Activated naive CD8-positive, alpha-beta T cell (primary cell): Measurements from ENCODE around the gene ZNF541.

Experiments used
- H3K27ac Mint-ChIP-seq: one replicate; pipeline ENCODE4 v1.8.0; 2021; ENCODE audit warnings: mixed read lengths
- H3K27me3 Mint-ChIP-seq: one replicate; pipeline ENCODE4 v1.8.0; 2021; ENCODE audit warnings: mixed read lengths
- H3K36me3 Mint-ChIP-seq: one replicate; pipeline ENCODE4 v1.8.0; 2021; ENCODE audit warnings: mixed read lengths
- H3K4me1 Mint-ChIP-seq: one replicate; pipeline ENCODE4 v1.8.0; 2021; ENCODE audit warnings: low read depth, mixed read lengths
- H3K4me3 Mint-ChIP-seq: one replicate; pipeline ENCODE4 v1.8.0; 2021; ENCODE audit warnings: mild to moderate bottlenecking, mixed read lengths
- H3K9me3 Mint-ChIP-seq: one replicate; pipeline ENCODE4 v1.8.0; 2021; ENCODE audit warnings: low read depth, mixed read lengths

ZNF541 gene

DNA sequence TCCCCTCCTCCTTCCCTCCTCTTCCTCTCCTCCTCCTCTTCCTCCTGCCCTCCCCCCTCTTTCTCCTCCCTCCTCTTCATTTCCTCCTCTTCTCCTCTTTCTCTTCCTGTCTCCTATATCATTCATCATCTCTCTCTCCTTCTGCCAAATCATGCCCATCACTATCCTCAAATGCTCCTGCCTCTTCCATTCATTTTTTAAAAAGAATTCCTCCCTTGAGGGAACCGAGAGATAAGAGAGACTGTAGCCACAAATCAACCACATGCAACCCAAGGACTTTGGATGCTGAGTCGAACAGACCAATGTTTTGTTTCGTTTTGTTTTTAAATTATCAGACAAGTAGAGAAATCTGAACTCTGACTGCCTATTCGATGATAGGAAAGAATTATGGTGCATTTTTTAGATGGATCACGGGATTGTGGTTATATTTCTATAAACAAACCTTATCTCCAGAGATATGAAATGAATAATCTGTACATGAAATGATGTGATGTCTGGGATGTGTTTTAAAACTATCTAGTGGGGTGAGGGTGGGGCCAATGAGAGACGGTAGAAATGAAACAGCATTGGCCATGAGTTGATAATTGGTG lies 9.5 kb upstream of the ZNF541 start:
- Mint-ChIP-seq H3K27ac (peak overlapping the region; percentile 36), H3K27me3 (no peaks in the 10 kb centered on the region), H3K9me3 (no peaks in the 10 kb centered on the region), H3K36me3 (peaks cover 4% of the 10 kb centered on the region), H3K4me1 (peaks cover 37% of the 10 kb centered on the region), H3K4me3 (peak overlapping the region; percentile 45)

- Mint-ChIP-seq H3K36me3 (peaks cover 4% of the 10 kb centered on the region), H3K27me3 (no peaks in the 10 kb centered on the region), H3K27ac (no peak overlapping the region), H3K4me3 (peak overlapping the region; percentile 66), H3K4me1 (peaks cover 42% of the 10 kb centered on the region), H3K9me3 (no peaks in the 10 kb centered on the region)
Measured at GRCh38 chr19:47581605-47582319, 8.8 kb upstream of the ZNF541 start.

DNA sequence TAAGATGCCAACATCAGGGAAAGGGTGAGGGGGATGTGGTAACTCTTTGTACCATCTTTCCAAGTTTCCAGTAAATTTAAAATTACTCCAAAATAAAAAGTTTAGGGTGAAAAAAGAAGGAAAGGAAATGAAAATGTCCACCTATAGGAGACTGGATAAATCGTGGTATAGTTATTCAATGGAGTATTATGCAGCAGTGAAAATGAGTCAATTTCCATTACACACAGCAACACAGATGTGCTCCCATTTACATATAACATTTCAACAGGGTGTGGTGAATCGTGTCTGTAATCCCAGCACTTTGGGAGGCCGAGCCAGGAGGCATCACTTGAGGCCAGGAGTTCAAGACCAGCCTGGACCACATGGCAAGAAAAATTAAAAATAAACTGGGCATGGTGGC lies 7.4 kb upstream of the ZNF541 start:
- H3K27ac Mint-ChIP-seq = no peak overlapping the region
- H3K4me3 Mint-ChIP-seq = no peak overlapping the region
- H3K27me3 Mint-ChIP-seq = no peaks in the 10 kb centered on the region
- H3K4me1 Mint-ChIP-seq = peaks cover 50% of the 10 kb centered on the region
- no peaks in the 10 kb centered on the region for H3K9me3 Mint-ChIP-seq
- H3K36me3 Mint-ChIP-seq = no peaks in the 10 kb centered on the region

- no peaks in the 10 kb centered on the region for H3K36me3 Mint-ChIP-seq
- no peak overlapping the region for H3K27ac Mint-ChIP-seq
- H3K4me1 Mint-ChIP-seq = peaks cover 23% of the 10 kb centered on the region
Measured at GRCh38 chr19:47572635-47573034, 313 bp downstream of the ZNF541 start.

GRCh38 chr19:47569331-47569730 lies 3.6 kb downstream of the ZNF541 start:
- no peak overlapping the region for H3K4me3 Mint-ChIP-seq
- no peaks in the 10 kb centered on the region for H3K36me3 Mint-ChIP-seq
- no peaks in the 10 kb centered on the region for H3K27me3 Mint-ChIP-seq
- H3K9me3 Mint-ChIP-seq = no peaks in the 10 kb centered on the region
- H3K4me1 Mint-ChIP-seq = peaks cover 8% of the 10 kb centered on the region
- no peak overlapping the region for H3K27ac Mint-ChIP-seq

More at GRCh38 chr19:47572635-47573034, 313 bp downstream of the ZNF541 start:
- Mint-ChIP-seq H3K9me3 (no peaks in the 10 kb centered on the region), H3K4me3 (peak overlapping the region; percentile 48), H3K27me3 (no peaks in the 10 kb centered on the region)

GRCh38 chr19:47564081-47564480 lies 8.9 kb downstream of the ZNF541 start:
- H3K4me3 Mint-ChIP-seq = no peak overlapping the region
- H3K9me3 Mint-ChIP-seq = no peaks in the 10 kb centered on the region
- no peak overlapping the region for H3K27ac Mint-ChIP-seq
- no peaks in the 10 kb centered on the region for H3K4me1 Mint-ChIP-seq
- no peaks in the 10 kb centered on the region for H3K27me3 Mint-ChIP-seq
- no peaks in the 10 kb centered on the region for H3K36me3 Mint-ChIP-seq

GRCh38 chr19:47561440-47562057 lies 11.4 kb downstream of the ZNF541 start:
- Mint-ChIP-seq H3K4me3 (no peak overlapping the region), H3K36me3 (no peaks in the 10 kb centered on the region), H3K27me3 (no peaks in the 10 kb centered on the region), H3K9me3 (no peaks in the 10 kb centered on the region), H3K4me1 (no peaks in the 10 kb centered on the region), H3K27ac (no peak overlapping the region)

- no peaks in the 10 kb centered on the region for H3K4me1 Mint-ChIP-seq
- H3K36me3 Mint-ChIP-seq = no peaks in the 10 kb centered on the region
- no peaks in the 10 kb centered on the region for H3K27me3 Mint-ChIP-seq
- no peak overlapping the region for H3K27ac Mint-ChIP-seq
- H3K4me3 Mint-ChIP-seq = no peak overlapping the region
- no peaks in the 10 kb centered on the region for H3K9me3 Mint-ChIP-seq
Measured at GRCh38 chr19:47560999-47561398, 11.9 kb downstream of the ZNF541 start.

GRCh38 chr19:47550129-47550528 lies 22.8 kb downstream of the ZNF541 start:
- no peaks in the 10 kb centered on the region for H3K4me1 Mint-ChIP-seq
- no peak overlapping the region for H3K4me3 Mint-ChIP-seq
- H3K27ac Mint-ChIP-seq = no peak overlapping the region
- no peaks in the 10 kb centered on the region for H3K9me3 Mint-ChIP-seq
- H3K36me3 Mint-ChIP-seq = no peaks in the 10 kb centered on the region
- H3K27me3 Mint-ChIP-seq = peaks cover 2% of the 10 kb centered on the region

GRCh38 chr19:47549261-47549862 lies 23.6 kb downstream of the ZNF541 start:
- Mint-ChIP-seq H3K9me3 (no peaks in the 10 kb centered on the region), H3K4me3 (no peak overlapping the region), H3K4me1 (no peaks in the 10 kb centered on the region), H3K27me3 (peaks cover 2% of the 10 kb centered on the region), H3K36me3 (no peaks in the 10 kb centered on the region), H3K27ac (no peak overlapping the region)

DNA sequence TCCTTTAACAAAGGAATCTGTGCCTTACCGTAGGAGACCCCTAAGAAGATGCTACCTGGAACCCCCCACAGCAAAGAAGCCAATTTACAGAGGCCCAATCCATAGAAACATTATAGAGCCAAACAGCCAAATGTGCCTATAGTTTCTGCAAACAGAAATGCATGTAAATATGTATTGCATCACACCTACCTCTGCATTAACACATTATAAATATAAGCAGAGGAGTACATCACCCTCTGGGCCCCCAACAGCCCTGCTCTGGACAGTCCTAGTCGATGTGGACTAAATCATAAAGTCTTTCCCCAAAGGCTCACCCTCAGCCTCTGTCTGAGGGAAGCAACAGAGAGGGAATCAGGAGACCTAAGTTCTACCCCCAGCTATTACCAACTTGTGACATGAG lies 25.7 kb downstream of the ZNF541 start:
- Mint-ChIP-seq H3K36me3 (no peaks in the 10 kb centered on the region), H3K4me1 (peaks cover 2% of the 10 kb centered on the region), H3K9me3 (no peaks in the 10 kb centered on the region), H3K4me3 (no peak overlapping the region), H3K27me3 (peaks cover 4% of the 10 kb centered on the region), H3K27ac (no peak overlapping the region)

DNA sequence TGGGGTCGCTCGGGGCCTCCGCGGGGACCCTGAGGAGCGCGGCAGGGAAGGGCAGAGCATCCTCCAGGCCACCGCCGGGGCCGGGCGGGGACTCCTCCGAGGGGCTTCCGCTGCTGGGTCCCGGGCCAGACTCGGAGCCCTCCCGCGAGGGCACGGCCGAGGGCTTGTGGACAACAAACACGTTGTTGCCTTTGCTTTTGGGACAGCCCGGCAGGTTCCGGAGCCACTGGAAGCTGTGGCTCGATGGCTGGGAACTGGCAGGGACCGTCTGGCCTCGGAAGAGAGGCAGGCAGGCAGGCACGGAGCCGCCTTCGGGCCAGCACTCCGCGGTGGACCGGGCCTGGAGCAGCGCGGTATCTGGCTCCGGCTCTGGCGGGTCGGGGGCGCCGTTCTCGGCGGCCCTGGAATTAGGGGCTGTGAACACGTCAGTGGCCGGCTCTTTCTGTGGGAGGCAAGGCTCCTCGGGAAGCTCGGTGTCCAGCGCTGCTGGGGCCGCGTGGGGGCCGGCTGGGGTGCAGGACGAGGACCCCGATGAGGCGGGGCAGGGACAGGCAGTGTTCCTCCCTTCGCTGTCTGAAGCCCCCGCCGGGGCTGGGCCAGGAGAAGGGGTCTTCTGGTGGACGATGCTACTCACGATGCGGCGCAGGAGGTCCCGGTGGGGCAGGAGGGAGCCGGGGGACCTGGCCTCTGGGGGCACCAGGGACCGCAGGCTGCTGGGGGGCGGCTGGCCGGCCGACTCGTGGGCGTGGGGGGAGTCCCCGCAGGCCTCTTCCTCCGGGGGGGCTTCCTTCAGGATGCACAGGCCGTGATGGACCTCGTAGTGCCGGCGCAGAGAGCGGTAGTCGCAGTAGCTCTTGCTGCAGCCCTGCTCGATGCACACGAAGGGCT lies 27.6 kb downstream of the ZNF541 start:
- H3K4me1 Mint-ChIP-seq = peaks cover 15% of the 10 kb centered on the region
- no peaks in the 10 kb centered on the region for H3K36me3 Mint-ChIP-seq
- no peak overlapping the region for H3K4me3 Mint-ChIP-seq
- H3K27ac Mint-ChIP-seq = no peak overlapping the region
- peaks cover 4% of the 10 kb centered on the region for H3K27me3 Mint-ChIP-seq
- H3K9me3 Mint-ChIP-seq = no peaks in the 10 kb centered on the region

DNA sequence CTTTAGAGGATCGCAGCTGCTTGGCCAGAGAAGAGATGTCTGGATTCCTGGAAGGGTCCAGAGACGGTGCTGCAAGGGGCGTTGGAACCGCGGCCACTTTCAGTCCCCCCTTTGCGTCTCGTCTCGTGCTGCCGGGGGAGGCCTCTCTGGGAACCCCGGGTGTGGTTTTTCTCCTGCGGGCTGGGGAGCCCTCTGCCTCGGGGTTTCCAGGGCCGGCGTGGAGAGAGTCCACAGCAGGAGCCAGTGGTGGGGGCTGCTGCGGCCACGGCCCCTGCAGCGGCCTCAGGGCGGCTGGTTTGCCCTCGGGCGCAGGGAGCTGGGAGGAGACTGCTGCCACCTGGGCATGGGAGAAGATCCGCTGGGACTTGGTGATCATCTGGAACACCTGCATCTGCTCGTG lies 28.5 kb downstream of the ZNF541 start:
- H3K4me3 Mint-ChIP-seq = peak overlapping the region; percentile 63
- H3K4me1 Mint-ChIP-seq = peaks cover 15% of the 10 kb centered on the region
- no peaks in the 10 kb centered on the region for H3K9me3 Mint-ChIP-seq
- H3K27me3 Mint-ChIP-seq = peaks cover 4% of the 10 kb centered on the region
- no peaks in the 10 kb centered on the region for H3K36me3 Mint-ChIP-seq
- no peak overlapping the region for H3K27ac Mint-ChIP-seq

- Mint-ChIP-seq H3K36me3 (no peaks in the 10 kb centered on the region), H3K27ac (no peak overlapping the region), H3K4me1 (peaks cover 15% of the 10 kb centered on the region), H3K27me3 (peaks cover 4% of the 10 kb centered on the region), H3K4me3 (peak overlapping the region; percentile 63), H3K9me3 (no peaks in the 10 kb centered on the region)
Measured at GRCh38 chr19:47544075-47544474, 28.9 kb downstream of the ZNF541 start.
